WERI-Rb-1 (cell line): Measurements from ENCODE around the gene KRT1.

Experiments
- DNase-seq: peaks from one replicate; pipeline ENCODE4 v3.0.0-alpha.2; 2020
- H3K27ac ChIP-seq: fragments of 250-450 bp; sonication (Bioruptor Pico); 2 replicates; pipeline ENCODE4 v1.5.1; 2020; ENCODE audit warnings: mild to moderate bottlenecking, moderate library complexity
- H3K27me3 ChIP-seq: fragments of 250-450 bp; sonication (Bioruptor Pico); 2 replicates; pipeline ENCODE4 v1.5.1; 2021; ENCODE audit warnings: mild to moderate bottlenecking, low read depth, moderate library complexity; ENCODE audit not compliant: insufficient read depth, severe bottlenecking
- H3K36me3 ChIP-seq: fragments of 250-450 bp; sonication (Bioruptor Pico); 2 replicates; pipeline ENCODE4 v1.5.1; 2020; ENCODE audit warnings: mild to moderate bottlenecking, moderate library complexity
- H3K4me3 ChIP-seq: 2 replicates; pipeline ENCODE4 v1.5.1; 2011; ENCODE audit warnings: low read depth, mild to moderate bottlenecking, control low read depth, low read length
- H3K9me3 ChIP-seq: fragments of 250-450 bp; sonication (Bioruptor Pico); 2 replicates; pipeline ENCODE4 v1.5.1; 2021; ENCODE audit warnings: mild to moderate bottlenecking, moderate library complexity; ENCODE audit not compliant: severe bottlenecking
- TF ChIP-seq, protein P1 (sequence below): IDR thresholded peaks from 2 replicates; pipeline ENCODE4 v1.5.1; 2011; ENCODE audit warnings: low read depth, mild to moderate bottlenecking, control low read depth, inconsistent platforms, low read length

The KRT1 gene

DNA sequence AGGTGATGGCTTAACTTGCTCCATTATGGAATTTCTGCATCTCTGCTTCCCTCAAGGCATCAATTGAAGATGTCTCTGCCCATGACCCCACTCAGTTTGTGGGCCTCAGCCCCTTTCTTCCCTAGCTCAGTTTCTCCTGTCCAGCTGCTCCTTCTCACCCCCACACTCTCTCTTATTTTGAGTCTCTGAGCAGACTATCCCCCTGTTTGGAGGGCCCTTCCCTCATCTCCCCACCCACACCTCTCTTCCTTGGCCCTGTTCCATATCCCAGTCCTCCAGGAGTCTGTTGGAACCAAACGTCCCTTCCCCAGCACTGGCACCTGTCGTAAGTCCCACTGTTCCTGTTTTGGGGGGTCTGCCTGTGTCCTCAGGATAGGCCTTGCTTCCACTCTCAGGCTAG, 8.3 kb upstream of the KRT1 start:
- no peak for DNase-seq
- Histone ChIP-seq H3K36me3 (no peaks in the 10 kb centered on the region), H3K27me3 (peaks cover 97% of the 10 kb centered on the region), H3K4me3 (no peak overlapping the region), H3K9me3 (no peaks in the 10 kb centered on the region), H3K27ac (no peak overlapping the region)
- TF ChIP-seq, protein P1, sequence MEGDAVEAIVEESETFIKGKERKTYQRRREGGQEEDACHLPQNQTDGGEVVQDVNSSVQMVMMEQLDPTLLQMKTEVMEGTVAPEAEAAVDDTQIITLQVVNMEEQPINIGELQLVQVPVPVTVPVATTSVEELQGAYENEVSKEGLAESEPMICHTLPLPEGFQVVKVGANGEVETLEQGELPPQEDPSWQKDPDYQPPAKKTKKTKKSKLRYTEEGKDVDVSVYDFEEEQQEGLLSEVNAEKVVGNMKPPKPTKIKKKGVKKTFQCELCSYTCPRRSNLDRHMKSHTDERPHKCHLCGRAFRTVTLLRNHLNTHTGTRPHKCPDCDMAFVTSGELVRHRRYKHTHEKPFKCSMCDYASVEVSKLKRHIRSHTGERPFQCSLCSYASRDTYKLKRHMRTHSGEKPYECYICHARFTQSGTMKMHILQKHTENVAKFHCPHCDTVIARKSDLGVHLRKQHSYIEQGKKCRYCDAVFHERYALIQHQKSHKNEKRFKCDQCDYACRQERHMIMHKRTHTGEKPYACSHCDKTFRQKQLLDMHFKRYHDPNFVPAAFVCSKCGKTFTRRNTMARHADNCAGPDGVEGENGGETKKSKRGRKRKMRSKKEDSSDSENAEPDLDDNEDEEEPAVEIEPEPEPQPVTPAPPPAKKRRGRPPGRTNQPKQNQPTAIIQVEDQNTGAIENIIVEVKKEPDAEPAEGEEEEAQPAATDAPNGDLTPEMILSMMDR, result no peak

- TF ChIP-seq, protein P1, result no peak
- H3K9me3 ChIP-seq, result no peaks in the 10 kb centered on the region
- peaks cover 95% of the 10 kb centered on the region for H3K27me3 ChIP-seq
- H3K27ac ChIP-seq, result no peak overlapping the region
- no peak for DNase-seq
- no peaks in the 10 kb centered on the region for H3K36me3 ChIP-seq
- H3K4me3 ChIP-seq, result no peak overlapping the region
Observed at GRCh38 chr12:52687497-52688385, 7.5 kb upstream of the KRT1 start.

GRCh38 chr12:52686756-52687487, 6.7 kb upstream of the KRT1 start:
- Histone ChIP-seq H3K27me3 (peaks cover 92% of the 10 kb centered on the region), H3K4me3 (no peak overlapping the region), H3K36me3 (no peaks in the 10 kb centered on the region), H3K27ac (no peak overlapping the region), H3K9me3 (no peaks in the 10 kb centered on the region)
- TF ChIP-seq, protein P1, result no peak
- no peak for DNase-seq

DNA sequence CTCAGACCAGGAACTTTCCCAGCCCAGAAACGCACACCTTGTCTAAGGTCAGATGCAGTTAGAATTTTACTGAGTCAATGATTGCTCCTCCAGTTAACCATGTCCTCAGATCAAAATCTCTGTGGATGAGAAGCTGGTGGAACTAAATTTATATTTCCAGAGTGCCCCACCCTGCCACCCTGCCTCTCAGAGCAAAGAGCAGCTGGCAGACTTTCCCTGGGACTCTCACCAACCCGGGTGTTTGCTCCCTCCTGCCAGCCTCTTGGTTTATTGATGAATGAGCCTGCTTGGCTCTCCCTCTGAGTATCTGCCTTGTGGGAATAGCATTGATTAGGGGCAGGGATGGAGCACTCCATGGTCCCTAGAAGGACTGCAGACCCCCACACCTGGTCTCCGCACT, 5.9 kb upstream of the KRT1 start:
- peaks cover 92% of the 10 kb centered on the region for H3K27me3 ChIP-seq
- no peak for DNase-seq
- no peaks in the 10 kb centered on the region for H3K9me3 ChIP-seq
- H3K36me3 ChIP-seq, result no peaks in the 10 kb centered on the region
- H3K27ac ChIP-seq, result no peak overlapping the region
- no peak overlapping the region for H3K4me3 ChIP-seq
- TF ChIP-seq, protein P1, result no peak

GRCh38 chr12:52685406-52685890, 5.2 kb upstream of the KRT1 start:
- Histone ChIP-seq H3K4me3 (no peak overlapping the region), H3K27ac (no peak overlapping the region), H3K27me3 (peaks cover 90% of the 10 kb centered on the region), H3K36me3 (no peaks in the 10 kb centered on the region), H3K9me3 (no peaks in the 10 kb centered on the region)
- TF ChIP-seq, protein P1, result no peak
- no peak for DNase-seq
